CD4-positive, alpha-beta memory T cell (primary cell): ENCODE measurements around the gene WDR83. TPM values are rescaled to one million over a fixed set of nuclear protein-coding genes. Genes with fewer than 3 reads are reported as not detected.

ENCODE experiments used
- CTCF ChIA-PET: fragments of 350-600 bp; sonication (Branson Sonifier 250); formaldehyde crosslinking; loops from one replicate; lab custom pipeline; 2021; ENCODE audit warnings: inconsistent platforms; ENCODE audit not compliant: partially characterized antibody; lab: Charles Lee
- POLR2A ChIA-PET: fragments of 350-600 bp; sonication (Branson Sonifier 250); formaldehyde crosslinking; loops from one replicate; lab custom pipeline; 2021; ENCODE audit not compliant: partially characterized antibody; lab: Charles Lee
- DNase-seq, 5 donors: peaks; one replicate each; pipeline versions ENCODE4 v3.0.0 to v3.0.0-alpha.2; 2020 to 2022; ENCODE audit warnings: mixed read lengths in 1 of 5
- H3K27ac ChIP-seq: one replicate; pipeline ENCODE4 v1.7.0; 2013; ENCODE audit warnings: low read depth, low read length
- H3K27me3 ChIP-seq: 2 replicates; pipeline ENCODE4 v1.7.0; 2013; ENCODE audit warnings: mild to moderate bottlenecking, low read length, moderate library complexity; ENCODE audit not compliant: insufficient read depth
- H3K36me3 ChIP-seq: 2 replicates; pipeline ENCODE4 v1.7.0; 2013; ENCODE audit warnings: mild to moderate bottlenecking, low read length, moderate library complexity; ENCODE audit not compliant: insufficient read depth
- H3K4me1 ChIP-seq: 2 replicates; pipeline ENCODE4 v1.7.0; 2013; ENCODE audit warnings: mild to moderate bottlenecking, low read length, moderate library complexity; ENCODE audit not compliant: insufficient read depth
- H3K4me3 ChIP-seq, 2 donors: one replicate each; pipeline ENCODE4 v1.7.0; 2013; ENCODE audit warnings: low read length in 2 of 2, mild to moderate bottlenecking in 1 of 2
- H3K9me3 ChIP-seq, 2 donors: one replicate each; pipeline ENCODE4 v1.7.0; 2013; ENCODE audit warnings: low read length in 2 of 2, control low read depth in 1 of 2; ENCODE audit not compliant: control insufficient read depth in 1 of 2
- H3K27ac Mint-ChIP-seq, 7 donors: one replicate each; pipeline ENCODE4 v1.8.0; 2020 to 2021; ENCODE audit warnings: mixed read lengths in 7 of 7, mild to moderate bottlenecking in 6 of 7, inconsistent platforms in 3 of 7, moderate library complexity in 3 of 7
- H3K27me3 Mint-ChIP-seq, 2 donors: one replicate each; pipeline ENCODE4 v1.8.0; 2020 to 2021; ENCODE audit warnings: mixed read lengths in 2 of 2
- H3K36me3 Mint-ChIP-seq, 2 donors: one replicate each; pipeline ENCODE4 v1.8.0; 2020 to 2021; ENCODE audit warnings: mixed read lengths in 2 of 2, inconsistent platforms in 1 of 2, mild to moderate bottlenecking in 1 of 2
- H3K4me1 Mint-ChIP-seq, 4 donors: one replicate each; pipeline ENCODE4 v1.8.0; 2020 to 2021; ENCODE audit warnings: mixed read lengths in 4 of 4, mild to moderate bottlenecking in 1 of 4
- H3K4me3 Mint-ChIP-seq, 8 donors: one replicate each; pipeline ENCODE4 v1.8.0; 2020 to 2021; ENCODE audit warnings: mixed read lengths in 8 of 8, mild to moderate bottlenecking in 7 of 8, moderate library complexity in 6 of 8, inconsistent platforms in 3 of 8
- H3K9me3 Mint-ChIP-seq, 8 donors: one replicate each; pipeline ENCODE4 v1.8.0; 2020 to 2021; ENCODE audit warnings: mixed read lengths in 8 of 8, mild to moderate bottlenecking in 5 of 8, inconsistent platforms in 3 of 8, moderate library complexity in 1 of 8
- intact Hi-C: fragments of 100-400 bp; cut with micrococcal nuclease; formaldehyde crosslinking; loops from one replicate; pipeline ENCODE4 v1.15.1; 2023
- polyA plus RNA-seq, 2 donors: library from polyadenylated mRNA; unstranded; fragments of 300-500 nt; fragmentation: Illumina TruSeq; gene quantifications; one replicate each; pipeline ENCODE4 v1.2.3, GENCODE V29; 2021
- total RNA-seq, 2 experiments: library from RNA; stranded (reverse); gene quantifications; one replicate each; pipeline ENCODE4 v1.2.3, GENCODE V29; 2021

WDR83 gene
- total and polyA plus RNA-seq, 4 experiments from 2014 or later, result 9.8 to 19.3 (median 17.0) TPM

GRCh38 chr19:12628040-12629022, 38.3 kb upstream of the WDR83 start:
- Mint-ChIP-seq H3K9me3 (peaks cover 0 to 12% (median 4%) of the 10 kb centered on the region in 8 donors), H3K4me3 (no peak overlapping the region), H3K27ac (no peak overlapping the region), H3K27me3 (no peaks in the 10 kb centered on the region), H3K4me1 (peaks cover 0 to 5% (median 2%) of the 10 kb centered on the region in 4 donors), H3K36me3 (peaks cover 39 to 45% of the 10 kb centered on the region in 2 donors)
- H3K27ac ChIP-seq, result no peak overlapping the region
- intact Hi-C loops, result no loop called here
- no peaks in the 10 kb centered on the region for H3K27me3 ChIP-seq
- H3K9me3 ChIP-seq, result peaks cover 3 to 4% of the 10 kb centered on the region in 2 donors
- ChIA-PET POLR2A (no interaction called here), CTCF (no interaction called here)
- no peak overlapping the region for H3K4me3 ChIP-seq
- peaks cover 28% of the 10 kb centered on the region for H3K36me3 ChIP-seq
- no peak for DNase-seq
- H3K4me1 ChIP-seq, result no peaks in the 10 kb centered on the region

GRCh38 chr19:12629215-12629614, 37.4 kb upstream of the WDR83 start:
- H3K4me3 ChIP-seq, result no peak overlapping the region
- H3K36me3 ChIP-seq, result peaks cover 28% of the 10 kb centered on the region
- peaks cover 0 to 4% (median 2%) of the 10 kb centered on the region in 4 donors for H3K4me1 Mint-ChIP-seq
- intact Hi-C loops, result no loop called here
- peaks cover 0 to 12% (median 4%) of the 10 kb centered on the region in 8 donors for H3K9me3 Mint-ChIP-seq
- no peak overlapping the region for H3K27ac ChIP-seq
- H3K4me1 ChIP-seq, result no peaks in the 10 kb centered on the region
- DNase-seq, result no peak
- H3K27ac Mint-ChIP-seq, result no peak overlapping the region
- H3K27me3 ChIP-seq, result no peaks in the 10 kb centered on the region
- ChIA-PET CTCF (no interaction called here), POLR2A (no interaction called here)
- H3K9me3 ChIP-seq, result peaks cover 3 to 4% of the 10 kb centered on the region in 2 donors
- peaks cover 36 to 40% of the 10 kb centered on the region in 2 donors for H3K36me3 Mint-ChIP-seq
- H3K4me3 Mint-ChIP-seq, result no peak overlapping the region
- no peaks in the 10 kb centered on the region for H3K27me3 Mint-ChIP-seq

- no peak for DNase-seq
- Mint-ChIP-seq H3K27me3 (no peaks in the 10 kb centered on the region), H3K4me1 (peaks cover 12 to 21% (median 15%) of the 10 kb centered on the region in 4 donors), H3K27ac (no peak overlapping the region), H3K9me3 (no peaks in the 10 kb centered on the region), H3K4me3 (no peak overlapping the region), H3K36me3 (no peaks in the 10 kb centered on the region)
- Histone ChIP-seq H3K36me3 (no peaks in the 10 kb centered on the region), H3K4me1 (peaks cover 20% of the 10 kb centered on the region), H3K27ac (no peak overlapping the region), H3K4me3 (no peak overlapping the region), H3K27me3 (no peaks in the 10 kb centered on the region), H3K9me3 (no peaks in the 10 kb centered on the region)
- intact Hi-C loops, result no loop called here
- ChIA-PET POLR2A (no interaction called here), CTCF (no interaction called here)
These were observed 30.0 kb upstream of the WDR83 start for GRCh38 chr19:12636631-12637030.

- Mint-ChIP-seq H3K4me1 (peaks cover 11 to 17% (median 15%) of the 10 kb centered on the region in 4 donors), H3K36me3 (no peaks in the 10 kb centered on the region), H3K4me3 (no peak overlapping the region), H3K9me3 (no peaks in the 10 kb centered on the region), H3K27me3 (no peaks in the 10 kb centered on the region), H3K27ac (no peak overlapping the region)
- intact Hi-C loops, result no loop called here
- Histone ChIP-seq H3K4me3 (no peak overlapping the region), H3K27me3 (no peaks in the 10 kb centered on the region), H3K9me3 (no peaks in the 10 kb centered on the region), H3K4me1 (peaks cover 20% of the 10 kb centered on the region), H3K36me3 (no peaks in the 10 kb centered on the region), H3K27ac (no peak overlapping the region)
- DNase-seq, result no peak
- ChIA-PET POLR2A (no interaction called here), CTCF (interaction anchor here (0.7 to 1.8 kb wide), 2 partner anchors 25 to 33 kb away, joined by 4 to 10 read pairs; no protein-coding TSS in a partner anchor)
These were observed 27.9 kb upstream of the WDR83 start for GRCh38 chr19:12638611-12639182.

GRCh38 chr19:12639901-12640613, 26.6 kb upstream of the WDR83 start:
- Mint-ChIP-seq H3K4me1 (peaks cover 11 to 15% (median 14%) of the 10 kb centered on the region in 4 donors), H3K27me3 (no peaks in the 10 kb centered on the region), H3K36me3 (peaks cover 0 to 4% of the 10 kb centered on the region in 2 donors), H3K9me3 (no peaks in the 10 kb centered on the region), H3K27ac (peak overlapping the region; percentile 14 to 92 (median 54)), H3K4me3 (peak overlapping the region; percentile 68 to 82 (median 76))
- H3K36me3 ChIP-seq, result no peaks in the 10 kb centered on the region
- POLR2A ChIA-PET, result interaction anchor here (0.5 to 2.1 kb wide), 8 partner anchors 26 to 153 kb away, joined by 3 to 9 read pairs (median 6); partner anchors contain the start of genes MAN2B1, TNPO2, WDR83 and ZNF490
- CTCF ChIA-PET, result interaction anchor here (0.5 to 2.1 kb wide), 25 partner anchors 9 to 207 kb away, joined by 3 to 17 read pairs (median 4); partner anchors contain the start of gene FBXW9
- no peaks in the 10 kb centered on the region for H3K9me3 ChIP-seq
- peak; percentile 71 to 82 (median 75) for DNase-seq
- no peaks in the 10 kb centered on the region for H3K27me3 ChIP-seq
- intact Hi-C loops, result loop anchor here (1.0 kb wide), 3 partner anchors 26 to 76 kb away; partner anchors contain the start of genes MAN2B1 and WDR83
- H3K27ac ChIP-seq, result no peak overlapping the region
- H3K4me3 ChIP-seq, result no peak overlapping the region
- peaks cover 18% of the 10 kb centered on the region for H3K4me1 ChIP-seq

GRCh38 chr19:12641456-12641855, 25.2 kb upstream of the WDR83 start:
- ChIA-PET POLR2A (interaction anchor here (2.1 kb wide), 1 partner anchor 25 kb away, joined by 8 read pairs; the partner anchor contains the start of genes MAN2B1 and WDR83), CTCF (interaction anchor here (0.7 to 1.9 kb wide), 2 partner anchors 30 to 210 kb away, joined by 3 to 17 read pairs; no protein-coding TSS in a partner anchor)
- intact Hi-C loops, result no loop called here
- Histone ChIP-seq H3K36me3 (no peaks in the 10 kb centered on the region), H3K4me3 (no peak overlapping the region), H3K9me3 (no peaks in the 10 kb centered on the region), H3K27me3 (no peaks in the 10 kb centered on the region), H3K27ac (no peak overlapping the region), H3K4me1 (peaks cover 12% of the 10 kb centered on the region)
- Mint-ChIP-seq H3K27ac (no peak overlapping the region), H3K9me3 (no peaks in the 10 kb centered on the region), H3K27me3 (no peaks in the 10 kb centered on the region), H3K4me3 (no peak overlapping the region), H3K4me1 (peaks cover 7 to 9% (median 9%) of the 10 kb centered on the region in 4 donors), H3K36me3 (peaks cover 0 to 4% of the 10 kb centered on the region in 2 donors)
- DNase-seq, result no peak
